Pons (tissue), 1 donor: ENCODE results near the gene NUP85.
A peak's percentile ranks its signal among the peaks of the same experiment; 100 is the strongest.
"Not testable (repeated sequence)": the region's sequence is repeated elsewhere in the genome, so short reads cannot be mapped to it uniquely, and the experiment has no call there.

ENCODE experiments used
- DNase-seq: peaks from one replicate; pipeline ENCODE4 v3.0.0-alpha.2; 2016; ENCODE audit warnings: low spot score

The NUP85 gene

DNA sequence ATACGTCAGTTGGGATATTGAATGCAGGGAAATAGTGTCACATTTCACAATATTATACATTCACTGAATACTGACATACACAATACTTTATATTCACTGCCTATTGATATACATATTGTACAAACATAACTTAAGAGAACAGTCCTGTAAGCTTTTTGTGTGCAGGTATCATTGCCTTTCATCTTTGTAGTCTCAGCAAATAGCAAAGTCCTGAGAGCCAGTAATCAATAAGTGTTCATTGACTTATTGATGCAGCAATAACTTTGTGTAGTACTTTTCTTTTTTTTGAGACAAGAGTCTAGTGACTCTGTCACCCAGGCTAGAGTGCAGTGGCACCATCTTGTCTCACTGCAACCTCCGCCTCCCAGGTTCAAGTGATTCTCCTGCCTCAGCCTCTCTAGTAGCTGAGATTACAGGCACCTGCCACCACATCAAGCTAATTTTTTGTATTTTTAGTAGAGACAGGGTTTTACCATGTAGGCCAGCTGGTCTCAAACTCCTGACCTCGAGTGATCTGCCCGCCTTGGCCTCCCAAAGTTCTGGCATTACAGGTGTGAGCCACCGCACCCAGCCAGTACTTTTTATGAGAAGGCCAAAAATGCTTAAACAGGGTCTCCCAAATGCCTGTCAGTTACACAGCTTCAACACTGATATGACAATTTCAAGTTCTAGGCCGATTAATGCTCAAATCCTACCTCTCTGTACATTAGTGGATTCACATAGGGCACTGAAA is 5.4 kb upstream of the NUP85 start:
- DNase-seq: no peak

DNA sequence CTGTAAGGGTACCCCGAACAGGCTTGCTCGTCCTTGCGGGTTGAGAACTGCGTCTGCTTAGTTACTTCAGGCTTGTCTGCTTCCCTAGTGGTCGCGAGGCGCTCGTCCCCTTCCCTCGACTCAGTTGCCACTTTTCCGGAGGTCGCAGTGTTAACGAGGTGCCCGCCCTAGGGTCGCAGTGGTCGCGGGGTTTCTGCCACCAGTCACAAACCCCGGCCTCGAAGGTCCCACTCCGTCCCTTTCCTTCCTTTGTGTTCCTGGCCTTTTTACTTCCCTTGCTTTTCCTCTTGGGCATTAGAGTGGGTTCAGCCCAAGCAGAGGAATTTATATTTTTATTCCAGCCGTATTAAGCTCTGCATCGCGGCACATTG is 299 bp downstream of the NUP85 start:
- no peak for DNase-seq

DNA sequence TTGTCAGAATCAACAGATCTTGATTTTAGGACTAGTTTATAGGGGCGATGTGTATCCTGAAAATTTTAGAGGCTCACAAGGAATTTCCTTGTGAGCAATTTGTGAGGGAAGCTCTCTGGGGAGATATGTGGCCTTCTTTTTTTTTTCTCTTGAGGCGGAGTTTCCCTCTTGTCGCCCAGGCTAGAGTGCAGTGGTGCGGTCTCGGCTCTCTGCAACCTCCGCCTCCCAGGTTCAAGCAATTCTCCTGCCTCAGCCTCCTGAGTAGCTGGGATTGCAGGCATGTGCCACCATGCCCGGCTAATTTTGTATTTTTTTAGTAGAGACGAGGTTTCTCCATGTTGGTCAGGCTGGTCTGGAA is 1.6 kb downstream of the NUP85 start:
- DNase-seq: not testable (repeated sequence)

DNA sequence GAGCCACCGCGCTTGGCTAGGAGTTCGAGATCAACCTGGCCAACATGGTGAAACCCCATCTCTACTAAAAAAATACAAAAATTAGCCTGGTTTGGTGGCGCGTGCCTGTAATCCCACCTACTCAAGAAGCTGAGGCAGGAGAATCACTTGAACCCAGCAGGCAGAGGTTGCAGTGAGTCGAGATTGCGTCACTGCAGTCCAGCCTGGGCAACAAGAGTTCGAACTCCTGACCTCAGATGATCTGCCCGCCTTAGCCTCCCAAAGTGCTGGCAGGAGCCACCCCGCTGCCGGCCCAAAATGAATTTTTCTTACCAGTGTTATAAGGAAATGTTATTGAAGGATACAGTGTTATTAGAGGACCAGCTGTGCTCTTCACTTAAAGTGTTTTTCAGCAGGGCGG is 2.3 kb downstream of the NUP85 start:
- no peak for DNase-seq

DNA sequence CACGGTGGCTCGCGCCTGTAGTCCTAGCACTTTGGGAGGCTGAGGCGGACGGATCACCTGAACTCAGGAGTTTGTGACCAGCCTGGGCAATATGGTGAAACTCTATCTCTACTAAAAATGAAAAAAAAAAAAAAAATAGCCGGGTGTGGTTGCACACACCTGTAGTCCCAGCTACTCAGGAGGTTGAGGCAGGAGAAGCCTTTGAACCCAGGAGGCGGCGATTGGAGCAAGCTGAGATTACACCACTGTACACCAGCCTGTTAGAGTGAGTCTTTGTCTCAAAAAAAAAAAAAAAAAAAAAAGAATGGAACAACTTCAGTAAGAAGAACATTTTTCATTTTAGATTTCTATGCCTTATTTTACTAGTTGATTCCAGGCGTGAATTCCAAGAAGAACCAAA is 2.7 kb downstream of the NUP85 start:
- no peak for DNase-seq

DNA sequence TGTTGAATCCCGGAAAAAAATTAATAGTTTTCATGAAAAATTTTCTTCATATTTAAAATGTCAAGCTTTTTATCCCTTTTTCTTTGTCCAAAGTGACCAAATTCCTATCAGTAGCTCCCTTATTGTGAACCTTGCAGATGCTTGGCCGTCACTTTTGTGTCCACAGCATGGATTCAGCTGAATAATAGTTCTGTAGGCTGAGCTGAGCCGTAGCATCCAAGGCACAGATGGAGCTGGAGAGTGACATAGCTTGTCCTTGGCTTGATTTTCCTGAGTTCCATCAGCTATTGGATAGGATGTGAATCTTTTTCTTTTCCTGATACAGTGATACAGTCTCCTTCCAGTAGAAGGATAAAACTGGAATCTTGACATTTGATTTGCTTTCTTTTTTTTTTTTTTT is 3.6 kb downstream of the NUP85 start:
- DNase-seq: peak; percentile 18

DNA sequence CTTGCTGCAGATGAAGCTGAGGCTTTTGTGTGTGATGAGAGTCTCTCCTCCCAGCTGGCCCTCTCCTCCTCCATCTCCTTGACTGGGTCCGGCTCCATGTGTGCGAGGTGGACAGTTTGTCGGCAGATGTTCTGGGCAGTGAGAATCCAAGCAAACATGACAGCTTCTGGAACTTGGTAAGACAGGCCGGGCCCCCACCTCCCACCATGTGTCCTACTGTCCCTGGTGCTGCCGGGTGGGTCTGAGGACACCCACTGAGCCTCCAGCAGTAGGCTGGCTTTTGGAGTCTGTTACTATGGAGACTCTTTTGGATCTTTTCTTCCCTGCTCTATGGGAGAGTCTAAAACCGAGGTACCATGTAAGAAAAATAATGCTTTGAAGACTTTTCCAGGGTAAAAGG is 12.7 kb downstream of the NUP85 start:
- DNase-seq: no peak

DNA sequence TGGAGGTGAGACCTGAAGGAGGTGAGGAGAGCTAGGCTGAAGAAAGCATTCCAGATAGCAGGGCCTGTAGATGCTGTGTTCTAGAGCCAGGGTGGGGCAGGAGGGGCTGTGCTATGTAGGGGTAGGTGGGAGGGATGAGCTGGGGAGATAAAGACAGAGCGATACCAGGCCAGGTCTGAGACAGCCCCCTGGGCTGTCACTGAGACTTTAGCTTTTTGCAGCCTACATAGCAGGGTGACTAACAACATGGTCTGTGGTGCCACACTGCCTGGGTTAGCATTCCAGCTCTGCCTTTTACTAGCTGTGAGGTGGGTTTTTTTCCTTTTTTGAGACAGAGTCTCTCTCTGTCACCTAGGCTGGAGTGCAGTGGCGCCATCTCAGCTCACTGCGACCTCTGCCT is 14.3 kb downstream of the NUP85 start:
- no peak for DNase-seq

DNA sequence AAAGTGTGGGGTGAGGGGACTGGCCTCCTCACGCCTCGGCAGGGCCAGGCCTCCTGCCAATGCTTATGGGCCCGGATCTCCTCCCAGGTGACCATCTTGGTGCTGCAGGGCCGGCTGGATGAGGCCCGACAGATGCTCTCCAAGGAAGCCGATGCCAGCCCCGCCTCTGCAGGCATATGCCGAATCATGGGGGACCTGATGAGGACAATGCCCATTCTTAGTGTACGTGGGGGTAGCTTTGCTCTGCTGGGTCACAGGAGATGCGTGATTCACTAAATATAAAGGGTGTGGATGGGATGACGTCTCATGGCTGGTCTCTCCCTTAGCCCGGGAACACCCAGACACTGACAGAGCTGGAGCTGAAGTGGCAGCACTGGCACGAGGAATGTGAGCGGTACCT is 19.5 kb downstream of the NUP85 start:
- DNase-seq: no peak

DNA sequence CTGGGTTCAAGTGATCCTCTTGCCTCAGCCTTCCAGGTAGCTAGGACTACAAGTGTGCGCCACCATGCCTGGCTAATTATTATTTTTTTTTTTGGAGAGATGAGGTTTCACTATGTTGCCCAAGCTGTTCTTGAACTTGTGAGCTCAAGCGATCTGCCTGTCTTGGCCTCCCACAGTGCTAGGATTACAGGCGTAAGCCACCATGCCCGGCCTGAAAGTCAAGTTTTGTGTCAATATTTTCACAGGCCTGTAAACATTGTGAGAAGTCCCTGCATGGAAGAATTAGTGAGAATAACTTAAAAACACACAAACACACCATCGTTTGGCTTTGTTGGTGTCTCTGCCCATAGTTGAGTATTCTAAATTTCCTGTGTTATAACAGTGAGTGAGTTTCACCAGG is 22.2 kb downstream of the NUP85 start:
- DNase-seq: no peak

DNA sequence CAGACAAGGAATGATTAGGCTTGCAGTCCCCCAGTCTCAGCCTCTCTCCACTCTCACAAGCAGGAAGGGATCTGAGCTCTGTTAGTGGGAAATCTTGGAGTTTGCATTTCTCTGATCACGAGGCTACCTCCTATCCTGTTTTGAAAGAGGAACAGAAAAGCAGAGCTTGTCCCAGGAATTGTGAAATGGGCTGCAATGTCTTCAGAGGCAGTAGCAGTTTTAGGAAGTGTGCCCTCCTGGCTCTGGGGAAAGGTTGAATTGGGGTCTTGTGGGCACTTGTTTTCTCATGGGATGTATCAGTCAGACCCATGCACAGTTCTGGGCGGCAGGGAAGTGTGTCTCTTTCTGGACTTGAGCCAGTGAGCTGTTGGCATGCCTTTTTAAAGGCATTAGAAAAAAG is 22.8 kb downstream of the NUP85 start:
- DNase-seq: peak; percentile 77

DNA sequence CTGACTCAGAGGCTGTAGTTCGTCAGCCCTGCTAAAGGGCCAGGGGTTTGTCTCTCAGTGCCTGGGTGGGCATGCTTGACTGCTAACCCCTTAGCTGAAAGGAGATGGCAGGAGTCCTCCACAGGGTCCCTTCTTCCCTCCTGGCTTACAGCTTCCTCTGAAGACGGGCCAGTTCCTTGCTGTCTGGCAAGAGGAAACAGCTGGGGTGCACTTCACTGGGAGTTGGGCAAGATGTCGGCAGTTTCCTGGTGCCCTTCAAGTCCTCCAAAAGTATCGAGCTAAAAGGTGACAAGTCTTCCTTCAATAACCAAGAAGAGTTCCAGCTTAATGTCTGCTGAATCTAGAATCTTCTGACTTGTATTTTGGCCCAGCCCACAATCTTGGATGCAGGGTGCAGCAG is 23.4 kb downstream of the NUP85 start:
- no peak for DNase-seq

DNA sequence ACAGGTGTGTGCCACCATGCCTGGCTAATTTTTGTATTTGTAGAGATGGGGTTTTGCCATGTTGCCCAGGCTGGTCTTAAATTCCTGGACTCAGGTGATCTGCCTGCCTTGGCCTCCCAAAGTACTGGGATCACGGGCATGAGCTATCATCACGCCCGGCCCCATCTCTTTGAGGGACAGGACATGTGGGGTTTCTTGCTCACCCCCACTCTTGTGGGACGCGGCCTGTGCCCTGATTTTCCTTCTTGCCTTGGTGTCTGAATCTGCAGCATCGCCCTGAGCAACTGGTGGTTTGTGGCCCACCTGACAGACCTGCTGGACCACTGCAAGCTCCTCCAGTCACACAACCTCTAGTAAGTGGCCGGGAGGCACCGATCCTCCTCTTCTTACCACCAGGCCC is 25.6 kb downstream of the NUP85 start:
- no peak for DNase-seq

DNA sequence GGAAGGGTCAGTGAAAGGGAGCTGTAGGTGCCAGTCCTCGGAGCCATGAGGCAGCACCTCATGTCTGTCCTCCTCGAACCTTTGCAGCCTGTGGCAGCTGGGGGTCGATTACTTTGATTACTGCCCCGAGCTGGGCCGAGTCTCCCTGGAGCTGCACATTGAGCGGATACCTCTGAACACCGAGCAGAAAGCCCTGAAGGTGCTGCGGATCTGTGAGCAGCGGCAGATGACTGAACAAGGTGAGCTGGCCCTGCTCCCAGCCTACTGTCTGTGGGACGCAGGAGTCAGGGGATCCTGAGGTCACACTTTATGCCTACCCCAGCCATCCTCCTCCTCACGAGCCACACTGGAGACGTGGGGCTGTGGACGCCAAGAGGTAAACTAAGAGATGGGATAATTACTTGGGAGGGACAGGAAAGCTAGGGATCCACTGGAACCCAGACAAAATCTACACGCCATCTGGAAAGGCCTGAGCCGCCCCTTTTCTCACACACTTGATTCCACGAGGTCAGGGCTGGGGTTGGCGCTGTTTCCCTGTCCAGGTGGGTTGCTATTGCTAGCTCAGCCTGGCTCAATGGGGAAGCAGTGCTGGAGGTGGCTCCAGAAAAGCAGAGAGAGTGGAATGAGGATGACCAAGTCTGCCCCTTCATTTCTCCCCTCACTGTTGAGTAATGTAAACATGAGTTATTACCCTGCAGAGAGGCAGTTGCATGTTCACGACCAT is 26.4 kb downstream of the NUP85 start:
- DNase-seq: no peak

DNA sequence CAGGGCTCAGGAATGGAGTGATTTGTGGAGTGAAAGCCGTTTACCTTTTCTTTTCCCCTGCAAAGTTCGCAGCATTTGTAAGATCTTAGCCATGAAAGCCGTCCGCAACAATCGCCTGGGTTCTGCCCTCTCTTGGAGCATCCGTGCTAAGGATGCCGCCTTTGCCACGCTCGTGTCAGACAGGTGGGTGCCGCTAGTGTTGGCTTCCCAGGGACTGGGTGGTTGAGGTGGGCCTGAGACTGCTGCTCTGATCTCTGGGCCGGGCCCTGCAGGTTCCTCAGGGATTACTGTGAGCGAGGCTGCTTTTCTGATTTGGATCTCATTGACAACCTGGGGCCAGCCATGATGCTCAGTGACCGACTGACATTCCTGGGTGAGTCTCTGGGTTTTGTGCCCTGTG is 27.3 kb downstream of the NUP85 start:
- DNase-seq: no peak

DNA sequence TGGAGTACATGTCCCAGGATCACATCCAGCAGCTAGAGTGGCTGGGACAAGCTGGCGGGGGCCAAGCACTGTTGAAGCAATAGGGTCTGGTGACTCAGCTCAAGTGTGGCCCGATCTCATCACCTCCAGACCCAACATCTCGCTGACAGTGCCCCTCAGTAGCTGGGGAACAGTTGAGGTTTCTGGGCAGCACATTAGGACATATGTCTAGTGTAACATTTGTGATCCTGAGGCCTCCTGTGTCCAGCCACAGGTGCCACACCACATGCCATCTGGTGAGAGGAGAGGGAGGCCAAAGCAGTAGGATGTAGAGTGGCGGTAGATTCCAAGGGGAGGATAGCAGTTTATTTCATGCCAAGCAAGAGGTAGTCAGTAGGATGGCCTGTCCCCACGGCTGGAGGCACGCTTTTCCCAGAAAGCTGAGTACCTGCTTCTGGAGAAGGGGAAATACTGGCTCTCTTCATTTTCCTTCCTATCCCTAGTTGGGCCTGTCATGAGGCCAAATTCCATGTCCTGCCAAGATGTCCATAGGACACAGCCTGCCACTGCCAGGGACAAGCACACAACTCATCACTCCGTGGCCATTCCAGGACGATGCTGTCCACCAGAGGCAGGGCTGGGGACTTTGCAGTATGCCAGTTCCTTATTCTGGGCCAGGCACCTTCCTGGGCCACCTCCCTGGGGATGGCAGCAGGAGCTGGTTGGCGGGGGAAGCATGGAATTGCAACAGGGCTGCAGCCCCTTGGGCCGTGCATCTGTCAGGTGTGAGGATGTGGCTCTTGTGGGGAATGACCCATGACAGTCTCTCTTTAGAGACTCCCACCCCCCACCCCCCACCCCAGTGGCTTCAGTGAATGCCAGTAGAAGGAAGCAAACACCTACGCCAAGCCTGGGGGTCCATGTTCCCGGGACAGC is 31.9 kb downstream of the NUP85 start:
- DNase-seq: no peak

DNA sequence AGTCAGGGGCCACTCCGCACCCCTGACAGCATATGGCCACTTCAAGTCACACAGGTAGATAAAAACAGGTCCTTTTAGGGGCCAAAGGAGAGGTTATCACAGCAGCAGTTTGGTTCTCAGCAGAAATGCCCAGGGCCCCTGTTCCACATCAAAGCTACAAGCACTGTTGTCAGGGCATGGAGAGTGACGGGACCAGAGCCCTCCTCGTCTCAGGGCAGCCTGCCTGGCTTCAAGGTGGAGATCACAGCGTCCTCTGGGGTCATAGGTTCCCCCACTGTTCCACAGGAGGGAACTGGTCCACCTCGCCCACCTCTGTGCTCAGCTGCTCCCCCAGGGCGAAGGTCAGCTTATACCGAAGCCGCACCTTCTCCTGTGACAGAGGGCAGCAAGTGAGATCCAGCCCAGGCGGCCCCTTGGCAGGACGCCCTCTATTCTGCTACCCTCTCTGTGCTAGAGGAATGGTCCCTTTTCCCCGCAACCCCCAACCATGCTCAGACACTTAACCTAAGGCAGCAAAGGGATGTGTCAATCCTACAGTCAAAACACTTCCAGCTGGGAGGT is 32.6 kb downstream of the NUP85 start:
- no peak for DNase-seq

DNA sequence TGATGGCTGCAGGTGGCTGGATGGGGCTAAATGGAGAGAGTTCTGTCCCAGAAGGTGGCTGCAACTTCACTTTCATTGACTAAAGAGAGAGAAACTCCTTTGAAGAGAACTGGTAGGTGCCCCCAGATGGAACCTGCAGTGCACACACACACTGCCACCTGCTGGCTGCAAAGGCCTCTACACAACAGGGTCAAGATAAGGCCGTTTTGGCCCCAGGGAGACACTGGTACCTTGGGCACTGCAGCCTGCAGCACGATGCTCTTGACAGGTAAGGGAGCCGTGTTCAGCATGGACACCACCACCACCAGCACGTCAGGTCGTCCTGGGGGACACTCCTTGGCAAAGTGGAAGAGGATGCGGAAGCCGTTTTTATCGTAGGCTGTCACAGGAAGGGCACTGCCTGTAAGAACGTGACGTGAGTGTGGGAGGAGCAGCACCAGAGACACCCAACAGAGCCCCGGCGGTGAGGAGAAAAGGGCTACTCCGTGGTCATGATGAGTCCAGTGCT is 33.3 kb downstream of the NUP85 start:
- peak; percentile 55 for DNase-seq

DNA sequence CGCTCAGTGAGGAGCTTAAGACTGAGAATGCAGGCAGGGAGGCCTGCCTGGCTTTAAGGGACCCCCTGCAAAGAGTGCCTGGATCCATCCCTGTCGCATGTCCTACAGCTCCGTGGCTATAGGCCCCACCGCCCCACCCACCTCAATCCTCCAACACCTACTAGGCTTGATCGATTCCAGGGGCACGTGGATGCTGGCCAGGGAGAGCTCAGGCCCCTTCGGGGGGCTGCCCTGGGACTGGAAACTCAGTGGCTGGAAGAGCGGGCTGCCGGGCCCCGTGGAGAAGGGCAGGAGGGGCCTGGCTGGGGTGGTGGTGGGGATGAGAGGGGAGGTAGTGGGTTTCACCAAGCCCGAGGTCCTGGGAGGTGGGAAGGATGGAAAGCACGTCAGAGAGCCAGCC is 33.7 kb downstream of the NUP85 start:
- no peak for DNase-seq

DNA sequence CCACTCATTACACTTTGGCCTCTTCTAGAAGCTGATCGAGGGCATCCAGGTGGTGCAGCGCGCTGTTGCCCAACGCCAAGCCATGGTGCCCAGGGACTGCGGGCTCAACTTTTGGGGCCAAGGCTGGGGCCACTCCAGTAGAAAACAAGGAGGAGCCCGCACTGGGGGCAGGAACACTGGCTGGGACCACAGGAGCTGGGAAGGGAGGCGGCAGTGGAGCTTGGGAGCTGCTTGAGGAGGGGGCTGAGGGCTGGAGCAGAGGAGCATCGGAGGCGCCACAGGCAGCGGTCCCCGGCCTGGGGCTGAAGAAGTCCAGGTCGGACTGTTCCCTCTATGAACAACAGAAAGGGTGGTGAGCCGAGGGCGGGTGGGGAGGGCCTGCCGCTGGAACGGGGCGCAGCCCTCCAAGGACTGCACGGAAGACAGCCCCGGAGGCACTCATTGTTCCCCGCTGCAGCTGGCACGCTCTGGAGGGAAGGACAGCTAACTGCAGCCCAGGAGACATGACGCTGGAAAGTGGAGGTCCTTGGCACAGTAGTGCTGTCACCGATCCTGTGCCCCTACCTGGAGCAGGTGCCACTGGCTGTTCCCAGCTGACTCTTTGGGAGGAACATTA is 34.4 kb downstream of the NUP85 start:
- no peak for DNase-seq

DNA sequence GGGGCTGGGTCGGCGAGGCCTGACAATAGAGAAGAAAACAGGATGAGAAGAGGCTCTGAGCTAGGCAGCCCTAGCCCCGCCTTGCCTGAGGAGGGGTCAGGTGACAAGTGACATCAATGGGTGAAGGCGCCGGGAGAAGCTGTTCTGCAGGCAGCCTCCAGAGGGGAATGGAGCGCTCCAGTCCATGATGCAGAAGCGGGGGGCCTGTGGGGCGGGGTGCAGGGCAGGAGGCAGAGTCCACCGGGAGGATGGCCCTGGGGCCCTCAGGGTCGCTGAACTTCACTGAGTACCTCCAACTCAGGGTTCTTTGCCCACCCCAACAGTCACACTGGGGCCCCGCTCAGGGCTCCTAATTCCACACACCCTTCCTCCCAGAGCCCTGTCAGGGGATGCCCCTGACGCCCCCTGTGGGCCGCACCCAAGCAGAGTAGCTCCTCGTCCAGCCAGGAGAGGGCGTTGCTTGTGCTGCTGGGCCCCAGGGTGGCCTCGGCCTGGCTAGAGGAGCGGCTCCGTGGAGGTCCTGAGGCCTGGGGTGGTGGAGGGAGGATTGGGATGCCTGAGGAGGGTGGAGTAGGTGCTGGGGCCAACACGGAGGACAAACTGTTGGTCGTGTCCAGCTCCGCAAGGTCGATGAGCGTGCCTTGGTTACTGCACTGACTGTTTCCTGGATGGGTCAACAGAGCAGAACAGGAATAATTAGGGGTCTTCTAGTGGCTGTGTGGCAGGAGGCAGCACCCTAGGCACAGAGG is 35.1 kb downstream of the NUP85 start:
- no peak for DNase-seq

DNA sequence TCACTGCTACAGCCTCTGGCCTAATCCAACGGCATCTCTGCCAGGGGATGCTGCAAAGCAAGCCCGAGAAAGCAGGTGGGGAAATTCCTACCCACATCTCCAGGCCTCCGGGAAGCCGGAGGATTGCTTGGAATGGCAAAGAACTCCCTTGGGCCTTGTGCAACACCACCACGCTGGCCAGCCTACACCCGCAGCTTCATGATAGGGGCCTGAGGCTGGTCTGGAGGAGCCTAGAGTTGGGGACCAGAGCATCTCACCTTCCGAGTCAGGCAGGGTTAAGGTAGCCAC is 35.6 kb downstream of the NUP85 start:
- no peak for DNase-seq
